ENCODE data around the gene KCNQ2.

- TF ChIP-seq CTCF (IDR thresholded peaks at IDR 0.05; ENCODE audit: low read depth, low read length, poor library complexity, severe bottlenecking): no peak
- no peak for TF ChIP-seq EZH2phosphoT487 (IDR thresholded peaks at IDR 0.05; ENCODE audit: borderline replicate concordance, low read length)
Measured at GRCh38 chr20:63382551-63383300, 89.7 kb downstream of the KCNQ2 start.
